GM18498 (cell line): Measurements from ENCODE around the gene LDHB.
"Not testable (repeated sequence)": the region's sequence is repeated elsewhere in the genome, so short reads cannot be mapped to it uniquely, and the experiment has no call there.

Experiments used
- ATAC-seq: cut with Tn5 transposase; IDR thresholded peaks from one replicate; pipeline ENCODE4 v1.9.1; 2021; ENCODE audit warnings: mild to moderate bottlenecking, moderate library complexity; ENCODE audit not compliant: unreplicated experiment

The LDHB gene

DNA sequence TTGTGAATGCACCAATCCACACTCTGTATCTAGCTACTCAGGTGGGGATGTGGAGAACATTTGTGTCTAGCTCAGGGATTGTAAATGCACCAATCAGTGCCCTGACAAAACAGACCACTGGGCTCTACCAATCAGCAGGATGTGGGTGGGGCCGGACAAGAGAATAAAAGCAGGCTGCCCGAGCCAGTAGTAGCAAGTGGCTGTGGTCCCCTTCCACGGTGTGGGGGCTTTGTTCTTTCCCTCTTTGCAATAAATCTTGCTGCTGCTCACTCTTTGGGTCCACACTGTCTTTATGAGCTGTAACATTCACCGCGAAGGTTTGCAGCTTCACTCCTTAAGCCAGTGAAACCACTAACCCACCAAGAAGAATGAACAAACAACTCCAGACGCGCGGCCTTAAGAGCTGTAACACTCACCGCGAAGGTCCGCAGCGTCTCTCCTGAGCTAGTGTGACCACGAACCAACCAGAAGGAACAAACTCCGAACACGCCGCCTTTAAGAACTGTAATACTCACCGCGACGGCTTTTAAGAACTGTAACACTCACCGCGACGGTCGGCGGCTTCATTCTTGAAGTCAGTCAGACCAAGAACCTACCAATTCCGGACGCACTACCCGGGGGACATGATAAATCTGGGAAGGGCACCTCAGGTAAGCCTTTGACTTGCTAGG, 4.6 kb upstream of the LDHB start:
- ATAC-seq = no peak

DNA sequence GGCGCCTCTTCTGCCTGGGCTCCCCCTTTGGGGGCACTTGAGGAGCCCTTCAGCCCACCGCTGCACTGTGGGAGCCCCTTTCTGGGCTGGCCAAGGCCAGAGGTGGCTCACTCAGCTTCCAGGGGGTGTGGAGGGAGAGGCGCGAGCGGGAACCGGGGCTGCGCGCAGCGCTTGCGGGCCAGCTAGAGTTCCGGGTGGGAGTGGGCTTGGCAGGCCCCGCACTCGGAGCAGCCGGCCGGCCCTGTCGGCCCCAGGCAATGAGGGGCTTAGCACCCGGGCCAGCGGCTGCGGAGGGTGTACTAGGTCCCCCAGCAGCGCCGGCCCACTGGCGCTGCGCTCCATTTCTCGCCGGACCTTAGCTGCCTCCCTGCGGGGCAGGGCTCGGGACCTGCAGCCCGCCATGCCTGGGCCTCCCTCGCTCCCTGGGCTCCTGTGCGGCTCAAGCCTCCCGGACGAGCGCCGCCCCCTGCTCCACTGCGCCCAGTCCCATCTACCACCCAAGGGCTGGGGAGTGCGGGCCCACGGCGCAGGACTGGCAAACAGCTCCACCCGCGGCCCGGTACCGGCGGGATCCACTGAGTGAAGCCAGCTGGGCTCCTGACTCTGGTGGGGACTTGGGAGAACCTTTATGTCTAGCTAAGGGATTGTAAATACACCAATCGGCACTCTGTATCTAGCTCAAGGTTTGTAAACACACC, 3.9 kb upstream of the LDHB start:
- ATAC-seq = not testable (repeated sequence)

DNA sequence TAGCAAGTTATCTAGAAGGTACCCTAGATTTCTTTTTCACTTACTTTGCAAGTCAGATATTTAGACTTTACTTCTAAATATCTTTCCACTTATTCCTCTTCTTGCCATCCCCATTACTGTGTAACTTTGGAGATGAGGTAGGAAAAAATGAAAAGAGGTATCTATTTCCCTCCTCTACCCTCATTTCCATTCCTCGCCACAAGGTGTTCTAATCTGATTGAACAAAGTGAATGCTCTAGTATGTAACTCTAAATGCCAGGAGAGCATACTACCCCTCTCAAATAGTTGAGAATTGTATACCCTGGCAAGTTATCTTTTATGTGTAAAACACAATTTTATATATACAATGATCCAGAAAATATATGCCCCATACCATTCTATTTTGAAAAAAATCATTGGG, 1.7 kb upstream of the LDHB start:
- ATAC-seq = no peak

DNA sequence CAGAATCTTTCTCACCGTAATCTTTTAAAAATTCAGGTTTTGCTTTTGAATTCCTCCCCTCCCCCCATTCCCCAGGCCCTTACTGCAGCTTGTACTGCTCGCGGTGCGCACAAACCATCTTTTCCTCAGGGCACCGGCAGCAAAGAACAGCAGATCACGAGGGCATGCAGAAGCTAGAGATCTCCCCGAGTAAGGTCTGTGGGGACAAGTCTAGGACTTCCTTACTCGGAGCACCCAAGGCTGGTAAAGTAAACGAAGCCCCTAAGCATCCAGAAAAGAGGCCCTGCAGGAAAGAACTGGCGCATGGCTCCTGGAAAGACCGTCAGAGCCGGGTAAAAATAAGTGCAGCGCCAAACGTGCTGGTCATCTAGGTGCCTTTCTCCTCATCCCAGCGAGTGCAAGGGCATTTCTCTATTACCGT, 727 bp downstream of the LDHB start:
- peak; percentile 33 for ATAC-seq

DNA sequence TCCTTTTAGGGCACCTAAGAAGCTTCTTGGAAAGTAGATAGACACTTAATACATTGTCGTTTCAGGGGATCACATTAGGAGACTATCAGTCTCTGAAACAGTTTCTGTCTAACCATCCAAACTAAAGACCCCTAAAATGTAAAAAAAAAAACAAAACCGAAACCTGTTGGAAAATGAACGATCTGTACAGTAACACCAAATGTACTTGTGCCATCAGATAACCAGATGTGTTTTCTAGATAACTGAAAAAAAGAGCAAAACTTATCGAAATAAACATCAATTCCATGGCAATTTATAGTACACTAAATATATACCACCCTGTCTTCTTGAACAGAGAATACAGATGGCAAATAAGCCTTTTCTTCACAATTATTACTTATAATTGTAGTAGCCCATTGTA, 2.1 kb downstream of the LDHB start:
- no peak for ATAC-seq

DNA sequence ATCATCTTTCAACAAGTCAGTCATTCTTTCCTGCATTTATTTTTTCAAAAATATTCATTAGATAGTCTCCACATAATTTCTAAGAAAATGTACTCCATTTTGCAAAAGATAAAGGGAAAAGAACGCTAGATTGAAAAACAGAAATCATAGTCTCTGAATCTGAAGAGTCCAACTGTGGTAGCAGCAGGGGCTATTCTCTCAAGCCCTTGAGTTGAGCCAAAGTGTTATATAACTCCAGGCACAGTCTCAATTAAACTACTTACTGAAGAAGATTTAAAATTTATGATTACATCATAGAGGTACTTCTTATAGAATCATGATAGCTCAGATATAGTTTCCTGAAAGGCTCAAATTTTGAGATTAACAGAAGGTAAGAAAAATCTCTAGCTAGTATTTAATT, 5.8 kb downstream of the LDHB start:
- no peak for ATAC-seq

DNA sequence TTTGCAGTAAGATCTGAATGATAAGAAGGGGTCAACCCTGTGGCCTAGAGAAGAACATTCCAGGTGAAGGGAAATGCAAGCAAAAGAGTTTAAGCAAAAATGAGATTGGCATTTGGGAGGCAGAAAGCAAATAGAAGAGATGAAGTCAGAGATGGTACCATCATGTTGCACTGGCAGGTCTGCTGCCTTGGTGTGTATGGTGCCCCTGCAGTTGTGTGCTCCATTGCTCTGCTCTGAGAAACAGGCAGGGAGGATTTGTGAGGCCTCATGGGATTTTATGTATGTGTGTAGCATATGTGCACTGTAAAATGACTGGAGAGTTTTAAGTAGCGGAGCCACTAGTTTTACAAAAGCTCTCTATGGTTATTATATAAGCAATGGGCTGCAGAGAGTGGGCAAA, 6.6 kb downstream of the LDHB start:
- no peak for ATAC-seq

DNA sequence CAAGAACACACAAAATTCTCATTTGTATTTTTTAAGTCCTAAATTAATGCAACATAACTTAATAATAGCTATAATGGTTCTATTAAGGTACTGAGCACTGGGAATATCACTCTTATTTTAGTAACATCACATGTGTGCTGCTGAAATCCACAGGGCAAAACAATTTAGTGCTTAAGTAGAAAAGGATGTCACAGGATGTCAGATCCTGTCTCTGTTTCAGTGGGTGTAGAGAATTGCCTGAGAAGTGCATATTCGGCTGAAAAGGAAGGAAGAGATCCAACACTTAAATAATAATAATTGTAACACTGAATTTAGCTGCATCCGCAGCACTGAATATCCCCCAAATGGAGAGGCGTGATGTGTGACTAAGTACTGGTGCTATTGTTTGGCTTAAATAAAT, 8.6 kb downstream of the LDHB start:
- no peak for ATAC-seq

DNA sequence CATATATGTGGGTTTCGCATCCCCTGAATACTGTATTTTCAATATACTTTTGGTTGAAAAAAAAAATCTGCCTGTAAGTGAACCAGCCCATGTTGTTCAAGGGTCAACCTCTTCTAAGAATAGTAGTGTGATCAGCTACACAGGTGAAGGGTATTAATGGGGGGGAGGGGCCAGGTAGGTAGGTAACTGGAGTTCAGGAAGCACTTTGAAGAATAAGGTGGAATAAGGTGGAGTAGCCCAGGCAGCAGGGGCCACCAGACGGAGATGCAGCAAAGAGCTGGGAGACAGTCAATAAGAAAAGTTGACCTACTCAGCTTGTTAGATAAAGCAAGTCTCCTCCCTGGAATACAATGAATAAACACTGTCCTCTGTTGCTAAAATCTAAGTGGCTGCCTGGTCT, 9.3 kb downstream of the LDHB start:
- ATAC-seq = no peak

DNA sequence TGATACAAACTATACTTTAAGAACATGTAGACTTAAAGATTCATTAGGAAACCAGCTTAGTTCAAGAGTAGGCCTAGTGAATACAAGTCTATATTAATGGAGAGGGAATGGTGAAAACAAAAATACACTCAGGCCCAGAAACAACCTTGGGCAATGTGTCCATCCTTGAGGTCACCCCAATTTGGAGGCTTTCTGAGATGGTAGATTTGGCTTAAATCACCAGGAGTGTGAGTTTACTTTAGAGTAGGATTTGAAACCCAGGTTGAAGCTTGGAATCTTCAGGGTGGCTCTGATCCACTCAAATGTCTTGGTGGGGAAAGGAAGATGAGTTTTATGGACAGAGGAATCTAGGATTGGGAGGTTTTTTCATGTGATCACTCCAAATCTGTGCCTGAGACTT, 10.5 kb downstream of the LDHB start:
- ATAC-seq = no peak

DNA sequence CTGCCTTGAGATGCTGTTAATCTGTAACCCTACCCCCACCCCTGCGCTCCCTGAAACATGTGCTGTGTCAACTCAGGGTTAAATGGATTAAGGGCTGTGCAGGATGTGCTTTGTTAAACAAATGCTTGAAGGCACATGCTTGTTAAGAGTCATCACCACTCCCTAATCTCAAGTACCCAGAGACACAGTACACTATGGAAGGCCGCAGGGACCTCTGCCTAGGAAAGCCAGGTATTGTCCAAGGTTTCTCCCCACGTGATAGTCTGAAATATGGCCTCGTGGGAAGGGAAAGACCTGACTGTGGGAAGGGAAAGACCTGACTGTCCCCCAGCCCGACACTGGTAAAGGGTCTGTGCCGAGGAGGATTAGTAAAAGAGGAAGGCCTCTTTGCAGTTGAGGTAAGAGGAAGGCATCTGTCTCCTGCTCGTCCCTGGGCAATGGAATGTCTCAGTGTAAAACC, 12.6 kb downstream of the LDHB start:
- ATAC-seq = not testable (repeated sequence)

DNA sequence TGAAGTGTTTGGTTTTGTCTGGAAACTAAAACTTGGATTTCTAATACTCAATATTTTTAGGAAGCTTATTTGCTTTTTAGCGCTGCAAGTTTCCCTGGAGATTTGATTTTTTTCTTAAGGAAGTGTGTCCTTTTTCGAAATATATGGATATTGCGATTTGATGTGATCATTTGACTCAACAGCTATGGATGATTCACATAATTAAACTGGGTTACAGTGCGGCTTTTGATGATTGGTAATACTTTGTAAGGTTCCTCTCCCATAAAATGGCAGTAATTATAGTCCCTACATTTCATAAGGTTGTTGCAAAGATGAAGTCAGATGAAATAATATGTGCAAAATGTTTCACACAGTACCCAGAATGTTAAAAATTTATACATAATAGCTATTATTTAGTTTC, 13.1 kb downstream of the LDHB start:
- no peak for ATAC-seq

DNA sequence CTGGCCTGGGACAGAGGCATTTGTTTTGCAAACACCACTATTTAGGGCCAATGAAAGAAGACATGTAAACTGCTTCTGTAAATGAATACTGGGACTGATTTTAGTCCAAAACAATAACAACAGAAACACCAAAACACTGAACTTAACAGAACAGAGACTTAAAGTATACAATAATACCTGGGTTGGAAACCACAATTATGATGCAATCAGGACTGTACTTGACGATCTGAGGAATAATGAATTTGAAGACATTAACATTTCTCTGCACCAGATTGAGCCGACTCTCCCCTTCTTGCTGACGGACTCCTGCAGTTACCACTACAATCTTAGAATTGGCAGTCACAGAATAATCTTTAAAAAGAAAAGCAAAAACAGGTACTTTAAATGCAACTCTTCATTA, 13.9 kb downstream of the LDHB start:
- no peak for ATAC-seq

DNA sequence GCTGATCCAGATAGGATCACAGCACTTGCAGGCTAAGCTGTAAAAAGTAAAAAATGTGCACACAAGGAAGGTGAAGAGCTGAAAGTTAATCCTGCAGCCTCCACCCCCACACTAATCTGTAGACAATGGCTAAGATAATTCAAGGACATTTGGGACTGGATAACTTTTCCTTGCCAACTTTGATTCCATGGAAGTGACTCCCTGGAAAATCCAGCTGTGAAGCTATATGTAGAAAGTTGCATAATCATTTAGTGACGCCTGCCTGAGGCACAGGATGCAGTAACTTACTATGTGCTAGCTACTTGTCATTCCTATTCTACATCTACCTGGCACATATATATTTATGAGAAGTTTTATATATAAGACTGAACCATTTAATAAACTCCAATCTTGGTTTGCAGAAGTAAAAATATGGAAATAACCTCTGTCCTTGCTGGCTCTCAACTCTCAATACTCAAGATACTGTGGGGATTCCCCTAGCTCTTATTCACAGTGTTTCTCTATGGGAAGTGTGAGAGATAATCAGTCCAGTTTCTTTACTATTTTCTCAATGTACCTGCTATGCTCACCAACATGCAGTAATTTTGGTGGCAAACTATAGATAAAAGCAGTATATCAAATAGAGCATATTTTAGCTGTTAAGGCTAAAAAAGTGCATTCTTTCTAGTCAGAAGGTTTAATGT, 14.8 kb downstream of the LDHB start:
- ATAC-seq = no peak

DNA sequence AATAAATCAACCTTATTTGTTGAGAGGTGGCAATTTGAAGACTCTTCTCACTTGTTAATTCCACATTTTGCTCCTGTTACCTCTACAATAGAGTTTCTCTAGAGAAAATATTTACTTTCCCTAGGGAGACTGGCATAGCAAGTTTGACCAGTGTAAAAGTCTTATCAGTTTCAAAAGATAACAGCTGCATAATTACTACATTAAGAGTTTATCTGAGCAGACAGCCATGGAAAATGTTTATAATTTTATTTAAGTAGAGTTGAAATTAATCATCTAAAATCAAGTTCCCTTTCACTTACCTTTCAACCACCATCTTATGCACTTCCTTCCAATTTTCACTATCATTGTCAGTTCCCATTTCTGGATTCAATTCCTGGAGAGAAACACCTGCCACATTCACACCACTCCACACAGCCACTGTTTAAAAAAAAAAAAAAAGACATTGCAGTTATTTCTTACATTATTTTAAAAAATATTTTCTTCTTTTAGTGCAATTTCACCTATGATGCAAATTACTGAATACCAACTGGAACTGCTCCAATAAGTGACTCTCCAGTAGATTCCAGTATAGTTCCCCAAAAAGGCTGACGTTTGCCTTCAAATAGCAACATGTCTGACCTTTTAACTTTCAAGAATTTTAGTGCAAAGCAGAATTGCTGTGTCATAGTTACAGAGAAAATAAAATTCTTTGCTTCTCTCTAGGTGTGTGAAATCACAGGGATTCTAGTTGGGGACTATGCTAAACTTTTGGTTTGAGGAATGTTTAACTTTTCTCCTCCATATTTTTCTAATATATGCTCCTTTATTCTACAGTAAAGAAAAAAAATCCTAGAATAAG, 19.4 kb downstream of the LDHB start:
- ATAC-seq = no peak

DNA sequence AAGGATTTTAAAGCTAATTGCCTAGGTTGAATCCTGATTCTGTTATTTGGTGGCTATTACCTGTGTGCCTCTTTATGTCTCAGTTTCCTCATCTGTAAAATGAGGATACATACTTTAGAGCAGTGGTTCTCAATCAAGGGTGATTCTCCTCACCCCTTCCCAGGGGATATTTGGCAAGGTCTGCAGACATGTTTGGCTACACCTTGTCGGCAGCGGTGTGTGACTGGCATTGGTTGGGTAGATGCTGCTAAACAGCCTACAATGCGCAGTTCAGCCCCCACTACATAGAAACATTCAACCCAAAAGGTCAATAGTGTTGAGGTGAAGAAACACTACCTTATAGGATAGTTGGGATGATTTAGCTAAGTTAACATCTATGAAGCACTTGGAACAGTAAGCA, 23.4 kb downstream of the LDHB start:
- ATAC-seq = no peak

DNA sequence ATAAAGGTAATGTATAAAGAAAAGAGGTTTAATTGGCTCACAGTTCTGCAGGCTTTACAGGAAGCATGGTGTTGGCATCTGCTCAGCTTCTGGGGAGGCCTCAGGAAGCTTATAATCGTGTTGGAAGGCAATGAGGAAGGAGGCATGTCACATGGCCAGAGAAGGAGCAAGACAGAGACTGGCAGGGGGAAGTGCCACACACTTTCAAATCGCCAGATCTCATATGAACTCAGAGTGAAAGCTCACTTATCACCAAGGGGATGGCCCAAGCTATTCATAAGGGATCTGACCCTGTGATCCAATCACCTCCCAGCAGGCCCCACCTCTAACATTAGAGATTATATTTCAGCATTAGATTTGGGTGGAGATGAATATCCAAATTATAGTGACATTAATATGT, 26.3 kb downstream of the LDHB start:
- ATAC-seq = no peak

DNA sequence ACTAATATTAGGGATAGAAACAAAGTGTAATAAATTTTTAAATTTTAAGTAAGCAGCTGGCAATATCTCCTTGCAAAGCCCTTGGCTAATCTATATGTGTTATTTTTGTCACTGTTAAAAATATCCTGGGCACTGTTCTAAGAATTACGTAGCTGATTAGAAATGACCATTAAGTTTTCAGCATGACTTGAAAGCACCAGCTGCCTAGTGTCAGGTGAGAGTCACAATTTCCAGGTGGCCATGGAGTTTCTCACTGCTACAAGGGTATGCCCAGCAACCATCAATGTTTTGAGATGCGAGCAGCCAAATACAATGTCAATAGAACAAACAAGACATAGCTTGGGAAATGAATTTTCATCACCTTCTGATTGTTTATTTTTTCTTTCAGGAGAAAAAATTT, 29.7 kb downstream of the LDHB start:
- ATAC-seq = no peak

DNA sequence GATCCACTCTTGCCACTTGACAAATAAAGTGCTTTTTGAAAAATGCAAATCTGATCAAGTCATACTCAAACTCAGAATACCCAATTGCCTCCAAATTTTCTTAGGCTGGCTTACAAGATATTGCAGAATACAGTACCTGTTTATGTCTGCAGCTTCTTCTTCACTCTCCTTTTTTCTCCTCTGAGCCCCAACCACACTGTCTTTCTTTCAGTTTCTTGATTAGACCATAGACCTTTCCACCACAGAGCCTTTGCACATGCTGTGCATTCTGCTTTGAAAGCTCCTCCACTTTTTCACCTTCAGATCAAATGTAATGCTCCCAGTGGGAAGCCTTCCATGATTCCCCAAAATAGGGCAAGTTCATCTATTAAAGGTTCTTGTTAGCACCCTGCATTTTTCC, 39.1 kb downstream of the LDHB start:
- ATAC-seq = no peak

DNA sequence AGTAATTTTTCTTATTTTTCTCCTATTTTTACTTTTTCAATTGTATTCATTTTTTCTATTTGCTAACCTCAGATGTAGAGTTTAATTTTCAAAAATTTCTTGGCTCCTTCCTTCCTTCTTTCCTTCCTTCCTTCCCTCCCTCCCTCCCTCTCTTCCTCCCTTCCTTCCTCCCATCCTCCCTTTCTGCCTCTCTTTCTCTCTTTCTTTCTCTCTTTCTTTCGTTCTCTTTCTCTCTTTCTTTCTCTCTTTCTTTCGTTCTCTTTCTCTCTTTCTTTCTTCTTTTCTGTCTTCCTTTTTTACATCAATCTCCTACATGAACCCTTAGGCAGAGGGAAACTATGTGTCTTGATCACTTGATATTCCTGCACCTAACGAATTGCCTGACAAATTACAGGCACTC, 40.6 kb downstream of the LDHB start:
- ATAC-seq = no peak

DNA sequence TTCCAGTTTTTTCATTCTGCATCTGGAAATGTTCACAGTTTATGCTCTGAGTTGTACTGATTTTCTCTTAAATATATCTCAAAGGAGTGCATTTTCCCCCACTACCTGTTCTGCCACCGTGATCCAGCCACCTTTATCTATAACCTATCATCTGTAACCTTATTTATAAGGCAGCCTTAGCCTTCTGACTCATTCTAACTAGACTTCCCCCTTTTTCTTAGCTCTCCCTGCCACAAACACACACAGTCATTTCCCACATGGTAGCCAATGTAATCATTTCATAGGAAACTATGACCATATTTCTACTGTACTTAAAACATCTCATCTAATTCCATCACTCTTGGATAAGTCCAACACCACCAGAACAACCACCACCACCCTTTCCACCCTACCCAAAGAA, 42.2 kb downstream of the LDHB start:
- no peak for ATAC-seq
